HG02885 (cell line): ENCODE results near the gene NRP1.
"Not testable (repeated sequence)": the region's sequence is repeated elsewhere in the genome, so short reads cannot be mapped to it uniquely, and the experiment has no call there.

Experiments
- ATAC-seq: cut with Tn5 transposase; IDR thresholded peaks from one replicate; pipeline ENCODE4 v1.9.1; 2021; ENCODE audit warnings: mild to moderate bottlenecking; ENCODE audit not compliant: unreplicated experiment, poor library complexity

The NRP1 gene

GRCh38 chr10:33326933-33327332, 7.5 kb downstream of the NRP1 start:
- no peak for ATAC-seq

GRCh38 chr10:33325929-33326328, 8.5 kb downstream of the NRP1 start:
- no peak for ATAC-seq

- no peak for ATAC-seq
Observed at GRCh38 chr10:33323721-33324120, 10.7 kb downstream of the NRP1 start.

- ATAC-seq: no peak
Observed at GRCh38 chr10:33321516-33321915, 13.0 kb downstream of the NRP1 start.

- ATAC-seq: no peak
Observed at GRCh38 chr10:33320288-33320687, 14.2 kb downstream of the NRP1 start.

- ATAC-seq: no peak
Observed at GRCh38 chr10:33315891-33316290, 18.6 kb downstream of the NRP1 start.

GRCh38 chr10:33314811-33315561, 19.5 kb downstream of the NRP1 start:
- ATAC-seq: no peak

- no peak for ATAC-seq
Observed at GRCh38 chr10:33311640-33312039, 22.8 kb downstream of the NRP1 start.

GRCh38 chr10:33310853-33311252, 23.6 kb downstream of the NRP1 start:
- ATAC-seq: no peak

GRCh38 chr10:33309406-33309805, 25.1 kb downstream of the NRP1 start:
- no peak for ATAC-seq

- no peak for ATAC-seq
Observed at GRCh38 chr10:33307835-33308234, 26.6 kb downstream of the NRP1 start.

- no peak for ATAC-seq
Observed at GRCh38 chr10:33306701-33307519, 27.6 kb downstream of the NRP1 start.

GRCh38 chr10:33306126-33306525, 28.3 kb downstream of the NRP1 start:
- ATAC-seq: no peak

GRCh38 chr10:33304423-33305225, 29.8 kb downstream of the NRP1 start:
- no peak for ATAC-seq

GRCh38 chr10:33303988-33304387, 30.5 kb downstream of the NRP1 start:
- ATAC-seq: no peak

- no peak for ATAC-seq
Observed at GRCh38 chr10:33302208-33302829, 32.1 kb downstream of the NRP1 start.

- ATAC-seq: no peak
Observed at GRCh38 chr10:33301097-33301789, 33.2 kb downstream of the NRP1 start.

GRCh38 chr10:33300544-33300943, 33.9 kb downstream of the NRP1 start:
- ATAC-seq: not testable (repeated sequence)

GRCh38 chr10:33298893-33299292, 35.6 kb downstream of the NRP1 start:
- no peak for ATAC-seq

- ATAC-seq: no peak
Observed at GRCh38 chr10:33298110-33298509, 36.4 kb downstream of the NRP1 start.
